Neural crest cell (in vitro differentiated cells): Measurements from ENCODE around the gene SPATA3. TPM values are rescaled to one million over a fixed set of nuclear protein-coding genes. Genes with fewer than 3 reads are reported as not detected.

Experiments
- DNase-seq: peaks from one replicate; pipeline ENCODE4 v3.0.0; 2021; ENCODE audit warnings: low read depth, mixed read lengths, low spot score
- H3K27ac Mint-ChIP-seq: one replicate; pipeline ENCODE4 v1.8.0; 2021; ENCODE audit warnings: mild to moderate bottlenecking, mixed read lengths; ENCODE audit not compliant: unreplicated experiment
- H3K27me3 Mint-ChIP-seq: 2 replicates; pipeline ENCODE4 v1.8.0; 2021; ENCODE audit warnings: low read depth, mild to moderate bottlenecking, mixed read lengths
- H3K36me3 Mint-ChIP-seq: 2 replicates; pipeline ENCODE4 v1.8.0; 2021; ENCODE audit warnings: low read depth, mild to moderate bottlenecking, mixed read lengths
- H3K4me1 Mint-ChIP-seq: 2 replicates; pipeline ENCODE4 v1.8.0; 2021; ENCODE audit warnings: mixed read lengths
- H3K4me3 Mint-ChIP-seq: one replicate; pipeline ENCODE4 v1.8.0; 2021; ENCODE audit warnings: mild to moderate bottlenecking, mixed read lengths
- H3K9me3 Mint-ChIP-seq: 2 replicates; pipeline ENCODE4 v1.8.0; 2021; ENCODE audit warnings: mixed read lengths
- total RNA-seq: library from RNA; stranded (reverse); gene quantifications from 2 replicates; pipeline ENCODE4 v1.2.1, GENCODE V29; 2021
- TF ChIP-seq, protein P1 (sequence below): fragments of 200-600 bp; sonication (generic); conservative IDR thresholded peaks from 2 replicates; pipeline ENCODE4 v1.5.0; 2021; ENCODE audit warnings: antibody characterized with exemption, mild to moderate bottlenecking

The SPATA3 gene
- total RNA-seq, 1 donor from 2014 or later, result not detected

- Mint-ChIP-seq H3K4me3 (no peak overlapping the region), H3K27me3 (peaks cover 3% of the 10 kb centered on the region), H3K27ac (no peak overlapping the region), H3K9me3 (no peaks in the 10 kb centered on the region), H3K4me1 (peaks cover 10% of the 10 kb centered on the region), H3K36me3 (no peaks in the 10 kb centered on the region)
- DNase-seq, result no peak
- TF ChIP-seq, protein P1, sequence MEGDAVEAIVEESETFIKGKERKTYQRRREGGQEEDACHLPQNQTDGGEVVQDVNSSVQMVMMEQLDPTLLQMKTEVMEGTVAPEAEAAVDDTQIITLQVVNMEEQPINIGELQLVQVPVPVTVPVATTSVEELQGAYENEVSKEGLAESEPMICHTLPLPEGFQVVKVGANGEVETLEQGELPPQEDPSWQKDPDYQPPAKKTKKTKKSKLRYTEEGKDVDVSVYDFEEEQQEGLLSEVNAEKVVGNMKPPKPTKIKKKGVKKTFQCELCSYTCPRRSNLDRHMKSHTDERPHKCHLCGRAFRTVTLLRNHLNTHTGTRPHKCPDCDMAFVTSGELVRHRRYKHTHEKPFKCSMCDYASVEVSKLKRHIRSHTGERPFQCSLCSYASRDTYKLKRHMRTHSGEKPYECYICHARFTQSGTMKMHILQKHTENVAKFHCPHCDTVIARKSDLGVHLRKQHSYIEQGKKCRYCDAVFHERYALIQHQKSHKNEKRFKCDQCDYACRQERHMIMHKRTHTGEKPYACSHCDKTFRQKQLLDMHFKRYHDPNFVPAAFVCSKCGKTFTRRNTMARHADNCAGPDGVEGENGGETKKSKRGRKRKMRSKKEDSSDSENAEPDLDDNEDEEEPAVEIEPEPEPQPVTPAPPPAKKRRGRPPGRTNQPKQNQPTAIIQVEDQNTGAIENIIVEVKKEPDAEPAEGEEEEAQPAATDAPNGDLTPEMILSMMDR, result no peak
These were observed 5.1 kb upstream of the SPATA3 start for GRCh38 chr2:230990899-230991150.

DNA sequence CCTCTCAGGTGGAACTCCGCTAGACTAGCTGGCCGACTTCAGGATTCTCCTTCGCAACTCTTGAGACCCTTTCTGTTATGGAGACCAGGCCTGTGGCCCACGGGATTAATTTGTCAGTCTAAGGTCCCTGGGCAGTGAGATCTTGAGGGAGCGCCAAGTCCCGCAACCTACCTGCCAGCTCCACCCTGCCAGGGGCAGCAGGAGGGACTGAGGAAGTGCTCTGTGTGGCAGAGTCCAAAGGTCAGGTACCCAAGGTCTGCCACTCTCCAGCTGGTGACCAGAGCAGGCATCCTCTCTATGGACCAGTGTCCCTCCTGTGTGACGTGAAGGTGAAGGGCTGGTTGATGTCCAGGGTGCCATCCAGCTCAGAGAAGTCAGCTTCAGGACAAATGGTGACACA, 4.3 kb upstream of the SPATA3 start:
- H3K9me3 Mint-ChIP-seq, result no peaks in the 10 kb centered on the region

DNA sequence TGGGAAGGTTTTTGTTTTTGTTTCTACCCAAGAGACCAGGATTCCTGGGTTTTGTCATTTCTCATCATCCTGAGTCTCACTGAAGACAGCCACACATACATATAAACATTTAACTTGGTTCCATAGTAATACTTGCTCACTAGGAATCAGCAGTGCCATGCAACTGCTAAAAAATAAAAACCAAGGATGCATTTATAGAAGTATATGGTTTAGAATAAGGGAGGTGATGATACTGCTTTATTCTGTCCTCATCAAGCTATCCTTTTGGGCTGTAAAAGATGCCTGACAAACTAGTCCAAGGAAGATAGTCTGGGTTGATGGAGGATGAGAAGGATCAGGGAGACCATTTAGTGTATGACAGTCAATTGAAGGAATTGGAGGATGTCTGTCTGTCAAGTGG, 740 bp downstream of the SPATA3 start:
- no peak for DNase-seq
- no peaks in the 10 kb centered on the region for H3K36me3 Mint-ChIP-seq
- no peaks in the 10 kb centered on the region for H3K9me3 Mint-ChIP-seq
- TF ChIP-seq, protein P1, result no peak
- no peak overlapping the region for H3K4me3 Mint-ChIP-seq
- no peaks in the 10 kb centered on the region for H3K4me1 Mint-ChIP-seq
- H3K27ac Mint-ChIP-seq, result no peak overlapping the region
- peaks cover 14% of the 10 kb centered on the region for H3K27me3 Mint-ChIP-seq

More for the DNA sequence above, 4.3 kb upstream of the SPATA3 start:
- H3K4me1 Mint-ChIP-seq, result peaks cover 5% of the 10 kb centered on the region
- H3K36me3 Mint-ChIP-seq, result no peaks in the 10 kb centered on the region
- TF ChIP-seq, protein P1, result no peak
- peaks cover 3% of the 10 kb centered on the region for H3K27me3 Mint-ChIP-seq
- DNase-seq, result no peak
- peak overlapping the region; percentile 38 for H3K27ac Mint-ChIP-seq
- no peak overlapping the region for H3K4me3 Mint-ChIP-seq

DNA sequence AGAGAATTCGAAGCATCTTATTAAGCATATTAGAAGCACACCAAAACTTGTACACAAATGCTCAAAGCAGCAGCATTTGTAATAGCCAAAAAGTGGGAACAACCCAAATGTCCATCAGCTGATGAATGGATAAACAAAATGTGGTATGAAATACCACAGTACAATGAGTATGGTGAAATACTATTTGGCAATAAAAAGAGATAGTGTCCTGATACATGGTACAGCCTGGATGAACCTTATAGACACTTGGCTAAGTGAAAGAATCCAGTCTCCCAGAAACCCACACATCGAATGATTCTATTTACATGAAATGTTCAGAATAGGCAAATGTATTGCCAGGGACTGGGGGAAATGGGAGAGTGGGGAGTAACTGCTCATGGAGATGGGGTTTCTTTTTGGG, 3.0 kb downstream of the SPATA3 start:
- H3K36me3 Mint-ChIP-seq, result no peaks in the 10 kb centered on the region
- H3K4me1 Mint-ChIP-seq, result no peaks in the 10 kb centered on the region
- TF ChIP-seq, protein P1, result no peak
- H3K4me3 Mint-ChIP-seq, result no peak overlapping the region
- no peak for DNase-seq
- peaks cover 16% of the 10 kb centered on the region for H3K27me3 Mint-ChIP-seq
- H3K9me3 Mint-ChIP-seq, result no peaks in the 10 kb centered on the region
- H3K27ac Mint-ChIP-seq, result peak overlapping the region; percentile 24

DNA sequence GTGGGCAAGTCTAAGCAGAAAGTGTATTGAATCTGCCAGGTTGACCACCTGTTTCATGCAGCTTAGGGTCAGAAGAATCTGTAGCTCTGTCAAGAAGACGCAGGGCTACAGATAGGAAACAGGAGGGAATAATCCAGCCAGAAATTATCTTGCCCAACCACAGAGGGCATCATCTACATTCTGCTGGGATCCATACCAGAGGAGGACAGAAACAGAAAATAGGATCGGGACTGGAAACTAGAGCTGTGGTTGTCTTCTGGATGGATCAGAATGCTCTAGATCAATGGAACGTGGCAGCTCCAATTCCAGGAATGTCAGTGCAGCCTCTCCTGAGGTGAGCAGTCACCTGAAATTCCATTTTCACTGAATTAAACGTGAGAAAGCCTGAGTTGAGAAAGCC, 3.6 kb downstream of the SPATA3 start:
- peaks cover under 1% of the 10 kb centered on the region for H3K9me3 Mint-ChIP-seq

More for the DNA sequence above, 3.6 kb downstream of the SPATA3 start:
- Mint-ChIP-seq H3K4me3 (no peak overlapping the region), H3K36me3 (no peaks in the 10 kb centered on the region), H3K27ac (no peak overlapping the region), H3K4me1 (no peaks in the 10 kb centered on the region), H3K27me3 (peaks cover 16% of the 10 kb centered on the region)
- DNase-seq, result no peak
- TF ChIP-seq, protein P1, result no peak
